HG02588 (cell line): ENCODE results near the gene C6orf58.

Source experiments
- ATAC-seq: cut with Tn5 transposase; IDR thresholded peaks from one replicate; pipeline ENCODE4 v1.9.1; 2021; ENCODE audit warnings: mild to moderate bottlenecking, moderate library complexity; ENCODE audit not compliant: unreplicated experiment

Gene C6orf58

GRCh38 chr6:127576874-127577273 is at the start of gene C6orf58:
Gene C6orf58, plus strand, starts transcription at chr6:127577174. Its CDS starts 12 bp downstream, at chr6:127577186.
- ATAC-seq: no peak

- ATAC-seq: no peak
Measured at GRCh38 chr6:127533011-127533410, 44.0 kb upstream of the C6orf58 start.

- ATAC-seq: no peak
Measured at GRCh38 chr6:127533736-127534135, 43.2 kb upstream of the C6orf58 start.

GRCh38 chr6:127538750-127539264 is 38.2 kb upstream of the C6orf58 start:
- ATAC-seq: no peak

- ATAC-seq: no peak
Measured at GRCh38 chr6:127539272-127539671, 37.7 kb upstream of the C6orf58 start.

GRCh38 chr6:127547215-127547614 is 29.8 kb upstream of the C6orf58 start:
- ATAC-seq: no peak

- ATAC-seq: no peak
Measured at GRCh38 chr6:127547904-127548649, 28.9 kb upstream of the C6orf58 start.

GRCh38 chr6:127550403-127550802 is 26.6 kb upstream of the C6orf58 start:
- no peak for ATAC-seq

GRCh38 chr6:127554435-127555006 is 22.5 kb upstream of the C6orf58 start:
- no peak for ATAC-seq

GRCh38 chr6:127561660-127562059 is 15.3 kb upstream of the C6orf58 start:
- ATAC-seq: no peak

- no peak for ATAC-seq
Measured at GRCh38 chr6:127564761-127565160, 12.2 kb upstream of the C6orf58 start.

- ATAC-seq: no peak
Measured at GRCh38 chr6:127566119-127566518, 10.9 kb upstream of the C6orf58 start.

- ATAC-seq: no peak
Measured at GRCh38 chr6:127566651-127567050, 10.3 kb upstream of the C6orf58 start.

GRCh38 chr6:127567476-127567875 is 9.5 kb upstream of the C6orf58 start:
- no peak for ATAC-seq

- peak; percentile 82 for ATAC-seq
Measured at GRCh38 chr6:127570739-127571389, 6.1 kb upstream of the C6orf58 start.

GRCh38 chr6:127578900-127579299 is 1.9 kb downstream of the C6orf58 start:
- ATAC-seq: no peak

GRCh38 chr6:127581576-127581975 is 4.6 kb downstream of the C6orf58 start:
- no peak for ATAC-seq

- no peak for ATAC-seq
Measured at GRCh38 chr6:127582777-127583462, 5.9 kb downstream of the C6orf58 start.

GRCh38 chr6:127585123-127585522 is 8.1 kb downstream of the C6orf58 start:
- ATAC-seq: no peak

GRCh38 chr6:127586372-127586771 is 9.4 kb downstream of the C6orf58 start:
- ATAC-seq: peak; percentile 52

GRCh38 chr6:127587875-127588274 is 10.9 kb downstream of the C6orf58 start:
- ATAC-seq: no peak
